HG02885 (cell line): ENCODE data around the gene ATPAF2.

Experiments
- ATAC-seq: cut with Tn5 transposase; IDR thresholded peaks from one replicate; pipeline ENCODE4 v1.9.1; 2021; ENCODE audit warnings: mild to moderate bottlenecking; ENCODE audit not compliant: unreplicated experiment, poor library complexity

The ATPAF2 gene

DNA sequence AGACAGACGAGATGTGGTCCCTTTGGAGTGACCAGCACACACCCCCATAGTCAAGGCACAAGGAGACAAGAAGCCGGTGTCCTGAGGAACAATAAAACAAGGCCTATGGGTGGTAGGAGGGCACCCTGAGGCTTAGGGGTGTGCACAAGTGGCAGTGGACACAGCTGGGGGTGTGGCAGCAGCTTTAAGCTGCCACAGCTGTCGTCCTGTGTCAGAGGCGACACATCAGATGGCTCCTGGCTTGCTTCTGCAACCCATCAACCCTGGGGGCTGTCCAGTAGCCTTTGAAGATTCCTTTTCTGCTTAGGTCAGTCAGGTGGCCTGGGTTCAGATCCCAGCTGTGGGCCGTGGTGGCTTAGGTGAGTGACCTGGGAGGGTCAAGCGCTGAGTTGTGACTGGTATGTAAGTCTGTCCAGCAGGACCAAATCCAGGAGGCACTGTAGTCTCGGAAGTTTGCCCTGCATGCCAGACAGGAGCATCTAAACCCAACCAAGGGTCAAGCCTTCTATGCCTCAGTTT, 50.5 kb downstream of the ATPAF2 start:
- no peak for ATAC-seq

DNA sequence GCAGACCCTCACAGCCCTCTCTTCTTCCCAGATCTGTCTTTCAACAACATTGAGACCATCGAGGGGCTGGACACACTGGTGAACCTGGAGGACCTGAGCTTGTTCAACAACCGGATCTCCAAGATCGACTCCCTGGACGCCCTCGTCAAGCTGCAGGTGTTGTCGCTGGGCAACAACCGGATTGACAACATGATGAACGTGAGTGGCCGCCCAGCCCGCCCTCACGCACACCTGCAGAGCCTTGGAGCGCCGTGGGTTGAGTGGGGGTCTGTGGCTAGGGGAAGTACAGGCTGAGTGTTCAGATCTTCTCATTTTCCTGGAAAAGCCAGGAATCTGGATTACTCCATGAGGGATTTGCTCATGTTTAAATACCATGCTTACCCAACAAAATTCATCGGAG, 51.1 kb downstream of the ATPAF2 start:
- no peak for ATAC-seq

DNA sequence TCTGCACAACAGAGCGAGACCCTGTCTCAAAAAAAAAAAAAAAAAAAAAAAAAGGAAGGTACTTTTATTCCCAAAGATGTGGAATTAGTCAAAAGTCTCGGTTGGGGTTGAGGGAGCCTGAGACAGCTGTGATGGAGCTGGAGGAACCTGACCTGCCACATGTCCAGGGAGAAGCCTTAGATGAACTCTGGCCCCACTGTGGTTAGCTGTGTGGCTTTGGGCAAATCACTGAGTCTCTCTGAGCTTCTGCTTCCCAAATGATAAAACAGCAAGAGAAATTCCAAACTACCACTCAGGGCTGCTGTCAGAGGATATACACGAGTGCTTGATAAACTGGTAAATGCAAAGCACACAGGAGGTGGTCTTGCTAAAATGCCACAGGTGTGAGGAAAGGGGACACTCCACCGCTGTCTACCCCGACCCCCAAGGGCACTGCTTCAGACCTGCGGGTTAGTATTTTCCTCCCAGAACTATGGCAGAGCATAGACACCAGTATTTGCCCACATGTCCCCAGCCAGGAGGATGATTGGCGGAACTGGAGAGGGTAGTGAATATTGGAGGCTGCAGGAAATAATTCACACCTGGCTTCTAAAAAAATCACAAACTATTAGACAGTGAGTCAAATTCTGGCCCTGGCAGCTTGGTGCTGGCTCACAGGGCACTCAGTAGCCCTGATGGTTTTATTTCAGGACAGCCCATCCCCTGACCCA, 51.6 kb downstream of the ATPAF2 start:
- ATAC-seq = no peak

DNA sequence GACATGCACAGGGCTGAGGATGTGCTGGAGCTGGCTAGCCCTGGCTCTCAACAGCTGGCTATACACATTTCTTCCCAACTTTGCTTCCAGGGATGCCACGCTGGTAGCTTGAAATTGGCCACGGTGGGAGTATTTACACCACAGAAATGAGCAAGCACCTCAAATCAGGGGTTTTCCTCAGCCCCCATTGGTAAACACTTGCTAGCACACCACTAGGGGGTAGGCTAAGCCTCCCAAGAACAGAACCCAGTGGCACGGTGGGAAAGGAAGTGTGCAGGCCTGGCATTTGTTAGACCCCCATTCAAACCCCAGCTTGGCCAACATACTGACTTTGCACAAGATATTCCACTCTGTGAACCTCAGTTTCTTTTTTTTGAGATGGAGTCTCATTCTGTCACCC, 53.4 kb downstream of the ATPAF2 start:
- ATAC-seq = no peak

DNA sequence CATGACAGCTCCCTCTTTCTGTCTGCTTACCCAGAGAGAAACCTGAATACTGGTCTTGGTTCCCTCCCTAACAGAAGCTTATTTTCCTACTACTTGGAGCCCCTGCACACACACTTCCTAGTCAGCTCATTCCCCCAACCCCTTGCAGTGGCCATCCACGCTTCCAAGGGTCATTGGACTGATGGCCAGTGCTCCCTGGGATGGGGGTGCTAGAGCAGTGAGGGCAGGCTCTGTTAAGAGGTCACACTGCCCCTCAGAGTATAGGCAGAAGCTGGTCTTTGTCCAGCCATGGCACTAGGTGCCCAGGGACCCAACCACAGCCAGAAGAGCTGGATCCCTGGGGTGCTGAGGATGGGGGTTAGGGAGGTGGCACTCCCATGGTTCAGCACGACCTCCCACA, 53.8 kb downstream of the ATPAF2 start:
- ATAC-seq = no peak

DNA sequence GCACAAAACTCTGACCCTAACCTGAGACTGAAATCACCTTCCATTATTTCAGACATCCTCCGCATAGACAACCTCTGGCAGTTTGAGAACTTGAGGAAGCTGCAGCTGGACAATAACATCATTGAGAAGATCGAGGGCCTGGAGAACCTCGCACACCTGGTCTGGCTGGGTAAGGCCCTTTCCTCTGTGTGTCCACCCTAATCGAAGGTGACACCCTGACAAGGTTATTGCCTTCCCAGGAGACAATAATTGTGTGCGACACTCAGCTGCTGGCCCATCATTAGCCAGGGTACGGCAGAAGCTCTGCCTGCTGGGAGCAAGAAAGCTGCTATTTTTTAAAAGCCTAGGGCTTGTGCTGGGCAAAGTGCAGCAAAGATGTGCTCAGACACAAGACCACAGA, 55.2 kb downstream of the ATPAF2 start:
- ATAC-seq = no peak

DNA sequence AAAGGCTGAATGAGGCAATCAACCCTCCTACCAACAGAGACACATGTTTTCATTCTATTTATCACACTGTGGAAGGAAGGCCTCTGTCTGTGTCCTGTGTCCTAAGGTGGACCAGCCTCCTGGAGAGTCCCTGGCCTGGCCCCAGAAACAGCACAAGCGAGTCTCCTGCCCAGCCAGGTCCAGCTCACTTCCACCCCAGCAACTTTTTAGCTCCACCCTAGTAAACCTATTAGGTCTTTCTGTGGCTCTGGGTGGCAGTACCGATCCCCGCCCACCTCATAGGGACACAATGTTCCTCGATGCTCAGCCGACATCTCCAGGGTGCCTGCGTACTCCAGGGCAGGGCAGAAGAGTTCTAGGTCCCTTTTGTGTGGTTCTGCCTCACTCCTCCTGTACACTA, 55.6 kb downstream of the ATPAF2 start:
- no peak for ATAC-seq

DNA sequence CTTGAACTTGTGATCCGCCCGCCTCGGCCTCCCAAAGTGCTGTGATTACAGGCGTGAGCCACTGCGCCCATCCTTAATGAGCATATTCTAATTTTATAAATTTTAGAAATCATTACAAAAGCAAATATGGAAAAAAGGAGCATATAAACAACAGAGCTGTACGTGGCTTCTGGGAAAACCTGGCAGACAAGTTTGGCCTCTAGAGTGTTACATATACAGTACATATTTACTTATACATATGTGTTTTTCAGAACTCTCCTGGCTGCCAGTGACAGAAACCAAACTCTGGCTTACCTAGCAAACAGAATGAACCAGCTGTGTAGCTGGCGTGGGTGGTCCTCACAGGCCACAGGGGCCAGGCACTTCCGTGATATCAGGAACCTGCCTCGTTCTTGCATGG, 56.2 kb downstream of the ATPAF2 start:
- no peak for ATAC-seq

DNA sequence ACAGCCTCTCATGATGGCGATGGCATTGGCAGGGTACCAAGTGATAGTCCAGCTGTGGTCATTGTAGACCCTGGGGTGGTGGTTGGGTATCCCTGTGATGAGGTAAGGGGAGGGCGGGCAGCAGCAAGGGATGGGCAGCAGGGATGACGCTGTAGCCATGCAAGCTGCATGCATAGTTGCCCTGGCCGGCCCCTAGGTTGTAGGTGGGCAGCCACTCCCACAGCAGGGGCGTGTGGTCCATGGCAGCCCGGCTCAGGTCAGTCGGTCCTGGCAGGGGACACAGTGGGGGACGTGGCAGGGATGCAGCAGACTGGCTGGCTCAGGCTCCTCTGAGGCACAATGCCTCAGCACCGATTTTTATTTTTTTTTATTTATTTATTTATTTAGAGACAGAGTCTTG, 57.6 kb downstream of the ATPAF2 start:
- ATAC-seq = no peak

DNA sequence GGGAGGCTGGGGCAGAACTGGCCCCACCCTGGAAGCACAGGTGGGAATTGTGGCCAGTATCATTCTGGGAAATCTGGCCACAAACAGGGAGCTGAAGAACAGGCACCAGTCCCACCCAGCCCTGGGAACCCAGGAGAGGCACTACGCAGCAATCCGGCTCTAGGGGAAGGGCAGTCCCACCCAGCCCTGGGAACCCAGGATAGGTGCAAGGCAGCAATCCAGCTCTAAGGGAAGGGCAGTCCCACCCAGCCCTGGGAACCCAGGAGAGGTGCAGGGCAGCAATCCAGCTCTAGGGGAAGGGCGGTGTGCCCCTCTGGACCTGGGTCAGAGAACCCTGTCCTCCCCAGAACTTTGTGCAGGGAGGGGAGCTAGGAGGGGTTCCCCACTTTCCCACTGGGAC, 59.2 kb downstream of the ATPAF2 start:
- no peak for ATAC-seq

DNA sequence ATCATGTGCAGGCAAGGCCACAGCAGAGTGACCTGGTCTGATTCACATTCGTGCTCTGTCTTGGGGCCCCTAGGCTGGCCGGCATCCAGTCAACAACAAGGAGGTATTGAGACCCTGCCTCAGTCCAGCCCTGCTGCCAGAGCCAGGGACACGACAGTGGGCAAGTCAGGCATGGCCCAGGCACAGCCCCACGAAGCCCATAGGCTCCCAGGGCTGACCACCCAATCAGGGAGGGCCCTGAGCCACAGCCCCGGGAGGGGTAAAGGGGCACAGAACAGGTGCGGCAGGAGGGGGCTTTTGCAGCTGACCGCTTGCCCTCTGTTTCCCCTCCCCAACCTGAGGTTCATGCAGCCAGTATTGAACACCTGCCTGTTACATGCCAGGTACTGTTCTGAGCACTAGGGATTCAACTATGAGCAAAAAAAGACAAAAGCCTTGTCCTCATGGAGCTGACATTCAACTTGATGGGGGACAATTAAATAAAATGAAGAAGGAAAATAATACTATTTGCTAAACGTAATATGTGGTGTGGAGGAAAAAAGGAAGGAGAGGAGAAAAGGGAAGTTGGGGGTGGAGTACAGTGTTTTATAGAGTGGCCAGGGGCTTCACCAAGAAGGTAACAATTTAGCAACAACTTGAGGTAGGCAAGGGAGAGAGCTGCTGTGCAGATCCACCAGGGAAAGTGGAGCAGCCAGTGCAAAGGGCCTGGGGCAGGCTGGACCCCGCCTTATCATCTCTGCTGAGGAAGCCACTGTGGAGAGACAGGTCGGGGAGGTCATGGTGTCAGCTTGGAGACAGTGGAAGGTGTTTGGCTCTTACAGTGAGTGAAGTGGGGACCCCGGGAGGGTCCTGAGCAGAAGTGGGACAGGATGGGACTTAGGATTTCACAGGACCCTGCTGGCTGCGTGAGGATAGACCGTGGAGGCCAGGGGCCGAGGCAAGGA, 60.2 kb downstream of the ATPAF2 start:
- ATAC-seq = no peak

DNA sequence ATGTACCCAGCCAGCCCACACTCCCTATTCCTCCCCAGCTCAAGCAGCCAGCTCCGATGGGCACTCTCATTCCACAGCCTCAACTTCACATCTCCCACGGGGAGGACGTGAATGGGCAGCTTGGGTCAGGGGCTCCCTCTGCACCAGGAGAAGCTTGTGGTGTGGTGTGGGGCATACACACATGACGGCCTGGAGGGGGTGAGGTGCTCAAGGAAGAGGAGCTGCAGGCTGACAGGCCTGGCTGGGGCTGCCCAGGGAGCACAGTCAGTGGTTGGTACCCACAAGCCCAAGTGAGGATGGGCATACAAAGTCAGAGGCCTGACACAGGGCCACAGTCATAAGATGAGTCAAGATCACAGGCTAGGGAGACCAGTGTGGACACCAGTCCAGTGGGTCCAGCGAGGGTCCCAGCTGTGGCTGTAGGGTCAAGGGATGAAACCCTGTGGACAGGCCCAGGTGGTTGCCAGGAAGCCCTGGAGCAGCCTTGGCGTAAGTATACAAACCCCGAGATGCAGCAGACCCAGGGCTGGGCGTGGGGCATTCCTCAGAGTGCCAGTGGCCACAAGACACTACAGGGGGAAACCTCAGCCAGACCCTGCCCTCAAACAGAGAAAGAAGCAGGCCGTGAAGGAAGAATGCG, 61.9 kb downstream of the ATPAF2 start:
- ATAC-seq = no peak

DNA sequence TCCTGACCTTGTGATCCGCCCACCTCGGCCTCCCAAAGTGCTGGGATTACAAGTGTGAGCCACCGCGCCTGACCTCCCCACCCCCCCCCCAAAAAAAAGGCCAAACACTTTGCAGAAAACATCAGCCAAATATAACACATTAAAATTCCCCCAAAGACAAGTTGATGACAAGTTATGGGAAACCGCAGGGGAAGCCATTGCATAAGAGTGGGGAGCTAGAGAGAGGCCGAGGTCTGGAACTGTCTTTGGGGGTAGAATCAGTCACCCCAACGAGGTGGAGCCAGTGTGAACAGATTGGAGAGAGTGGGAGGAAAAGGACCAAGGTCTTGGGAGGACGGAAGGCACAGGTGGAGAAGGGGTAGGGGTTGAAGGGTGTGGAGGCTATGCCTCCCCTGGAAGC, 63.5 kb downstream of the ATPAF2 start:
- ATAC-seq = no peak

DNA sequence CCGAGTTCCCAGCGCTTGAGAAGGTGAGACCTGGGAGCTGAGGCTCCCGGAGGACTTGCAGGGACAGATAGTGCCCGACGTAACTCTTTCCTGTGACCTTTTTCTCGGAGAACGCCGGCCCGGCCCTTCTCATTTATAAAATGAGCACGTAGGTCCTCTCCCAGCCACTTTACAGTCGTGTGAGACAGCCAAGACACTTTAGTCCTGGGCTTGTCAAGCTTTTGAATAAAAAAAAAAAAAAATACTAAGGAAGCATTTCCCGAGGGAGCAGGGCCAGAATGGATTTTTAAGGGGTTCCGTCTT, 66.1 kb downstream of the ATPAF2 start:
- ATAC-seq = no peak

DNA sequence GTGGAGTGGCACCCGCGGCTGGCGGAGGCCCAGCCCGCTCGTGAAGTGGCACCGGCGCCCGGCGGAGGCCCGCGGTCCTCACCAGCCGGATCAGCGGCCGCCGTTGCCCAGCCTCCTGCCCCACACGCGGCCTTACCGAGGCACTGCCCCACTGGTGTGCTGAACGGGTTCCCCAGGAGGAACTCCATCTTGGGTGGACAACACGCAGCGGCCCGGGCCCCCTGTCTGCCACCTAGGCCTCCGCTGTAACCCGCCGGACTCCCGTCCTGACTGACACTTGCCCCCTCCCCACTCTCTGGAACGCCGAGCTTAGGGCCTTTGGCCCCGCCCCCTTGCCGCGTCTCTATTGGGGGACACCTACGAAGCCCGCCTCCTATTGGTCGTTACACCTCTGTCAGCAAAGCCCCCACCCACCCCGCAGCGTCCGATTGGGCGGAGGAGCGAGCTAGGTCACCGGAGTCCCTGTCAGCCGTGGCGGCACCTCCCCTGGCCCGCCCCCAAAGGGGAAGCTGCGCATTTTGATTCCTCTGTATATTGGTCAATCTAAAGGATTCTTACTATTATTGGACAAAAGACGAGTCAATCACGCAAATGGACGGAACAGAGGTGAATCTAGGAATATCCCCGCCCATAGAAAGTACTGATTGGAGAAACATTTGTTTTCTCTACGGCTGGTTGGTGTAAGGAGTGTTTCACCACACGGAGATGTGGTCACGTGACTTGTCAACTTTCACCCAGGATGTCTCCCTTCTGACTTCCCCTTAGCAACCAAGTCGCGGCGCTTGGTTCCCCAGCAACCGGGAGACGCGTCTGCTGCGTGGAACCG, 66.6 kb downstream of the ATPAF2 start, which contains the start of the genes DRC3 and TOM1L2:
TSS of gene DRC3 (plus strand) at position 737 of the 826 bp plus-strand sequence. CDS start 4,737 bp downstream, outside the sequence.
TSS of gene TOM1L2 (minus strand) at position 275 of the 826 bp plus-strand sequence. CDS start at position 188, 87 bp downstream.
- ATAC-seq = peak; percentile 91

DNA sequence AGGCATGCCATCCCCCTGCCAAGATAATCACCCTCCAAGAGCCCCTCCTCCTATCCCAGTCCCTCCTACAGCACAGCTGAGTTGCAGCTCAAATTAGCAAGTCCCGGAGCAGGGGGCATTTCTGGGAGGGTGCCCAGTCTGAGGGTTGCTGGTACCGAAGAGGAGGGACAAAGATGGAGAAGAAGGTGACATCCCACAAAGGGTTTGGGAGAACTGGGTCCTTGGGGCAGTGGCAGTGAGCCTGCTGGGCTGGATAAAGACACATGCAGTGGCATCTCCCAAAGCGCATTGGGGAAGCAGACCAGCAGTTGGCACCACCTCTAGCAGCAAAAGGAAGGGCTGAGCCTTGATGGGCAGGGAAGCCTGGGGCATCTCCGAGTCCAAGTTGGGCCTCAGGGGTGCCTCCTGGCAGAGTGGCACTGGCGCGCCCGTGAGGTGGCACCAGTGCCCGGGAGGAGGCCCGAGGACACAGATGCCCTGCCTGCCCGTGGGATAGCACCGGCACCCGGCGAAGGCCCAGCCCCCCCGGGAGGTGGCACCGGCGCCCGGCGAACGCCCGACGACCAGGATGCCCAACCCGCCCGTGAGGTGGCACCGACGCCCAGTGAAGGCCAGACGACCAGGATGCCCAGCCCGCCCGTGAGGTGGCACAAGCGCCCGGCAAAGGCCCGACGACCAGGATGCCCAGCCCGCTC, 67.4 kb downstream of the ATPAF2 start:
- no peak for ATAC-seq

DNA sequence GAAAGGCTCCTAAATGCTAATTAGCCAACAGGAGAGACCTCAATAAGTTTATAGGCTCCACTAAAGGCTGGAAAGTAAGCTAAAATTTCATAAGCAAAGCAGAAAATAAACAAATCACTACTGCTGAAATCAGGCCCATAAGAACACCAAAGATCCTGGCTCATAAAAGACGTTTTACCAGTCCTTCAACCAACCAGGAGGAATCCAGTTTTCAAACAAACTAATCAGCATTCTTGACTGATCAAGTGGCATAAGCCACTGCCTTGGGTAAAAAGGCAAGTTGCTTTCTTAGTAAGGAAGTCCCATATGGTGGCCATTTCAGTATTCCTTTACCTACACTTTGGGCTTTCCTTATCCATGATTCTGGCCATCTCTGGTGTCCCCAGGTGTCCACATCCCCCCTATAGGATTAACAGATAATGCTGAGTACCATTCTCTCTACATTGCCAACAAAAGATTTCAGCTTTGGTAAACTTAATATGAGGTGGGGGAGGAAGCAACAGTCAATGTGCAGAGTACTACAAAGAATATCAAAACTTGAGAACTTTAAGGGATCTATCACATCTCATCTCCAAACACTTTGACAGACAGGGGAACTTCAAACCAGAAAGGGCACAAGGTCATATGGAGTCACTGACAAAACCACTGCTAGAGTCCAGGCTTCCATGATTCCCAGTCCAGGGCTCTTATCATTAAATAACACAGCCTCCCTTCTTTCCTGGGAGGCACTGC, 68.1 kb downstream of the ATPAF2 start:
- ATAC-seq = no peak
